Esophagus muscularis mucosa (tissue), 4 donors: ENCODE results near the gene ANXA7. TPM values are rescaled to one million over a fixed set of nuclear protein-coding genes. Genes with fewer than 3 reads are reported as not detected.
"Not testable (repeated sequence)": the region's sequence is repeated elsewhere in the genome, so short reads cannot be mapped to it uniquely, and the experiment has no call there.

ENCODE experiments used
- DNase-seq: peaks from one replicate; pipeline ENCODE4 v3.0.0-alpha.2; 2017; ENCODE audit errors: extremely low spot score
- H3K27ac ChIP-seq, 4 donors: fragments of 200-600 bp; sonication (generic); replicated peaks in 1 of 4; 1 replicate in 3 of 4; 2 replicates in 1 of 4; pipeline ENCODE4 v1.5.1; 2016 to 2019; ENCODE audit warnings: mild to moderate bottlenecking in 1 of 4
- H3K27me3 ChIP-seq, 4 donors: fragments of 200-600 bp; sonication (generic); one replicate each; pipeline versions ENCODE4 v1.5.1 to v1.6.0; 2016 to 2019
- H3K36me3 ChIP-seq, 4 donors: fragments of 200-600 bp; sonication (generic); one replicate each; pipeline ENCODE4 v1.5.1; 2016 to 2019
- H3K4me1 ChIP-seq, 4 donors: fragments of 200-600 bp; sonication (generic); one replicate each; pipeline ENCODE4 v1.5.1; 2016 to 2019
- H3K4me3 ChIP-seq, 4 donors: fragments of 200-600 bp; sonication (generic); 1 replicate in 2 of 4; 2 replicates in 2 of 4; pipeline ENCODE4 v1.5.1; 2016 to 2019; ENCODE audit warnings: mild to moderate bottlenecking in 4 of 4, moderate library complexity in 1 of 4
- H3K9me3 ChIP-seq, 4 donors: fragments of 200-600 bp; sonication (generic); 1 replicate in 3 of 4; 2 replicates in 1 of 4; pipeline ENCODE4 v1.5.1; 2016 to 2019
- CTCF ChIP-seq, 3 experiments: fragments of 200-600 bp in 2 of 3; fragments of 450-650 bp in 1 of 3; sonication (generic) in 2 of 3; IDR thresholded peaks; one replicate each; pipeline ENCODE4 v1.5.1; 2017 to 2019; ENCODE audit warnings: antibody characterized with exemption in 3 of 3, mild to moderate bottlenecking in 2 of 3, moderate library complexity in 1 of 3
- EP300 ChIP-seq: sonication (generic); formaldehyde crosslinking; IDR thresholded peaks from one replicate; pipeline ENCODE4 v1.6.1; 2017; ENCODE audit warnings: antibody characterized with exemption
- POLR2A ChIP-seq: fragments of 450-650 bp; IDR thresholded peaks from one replicate; pipeline ENCODE4 v1.6.1; 2017; ENCODE audit warnings: antibody characterized with exemption, moderate library complexity, mild to moderate bottlenecking, low read depth
- POLR2AphosphoS5 ChIP-seq, 2 donors: sonication (generic); formaldehyde crosslinking; IDR thresholded peaks; one replicate each; pipeline ENCODE4 v1.6.1; 2017; ENCODE audit warnings: antibody characterized with exemption in 2 of 2
- WGBS: methylation state at CpG from one replicate; pipeline ENCODE4 v1.1.5; 2018; 5-methylcytosine and 5-hydroxymethylcytosine counted together
- intact Hi-C: fragments of 100-400 bp; cut with DNase I; formaldehyde crosslinking; loops from one replicate; pipeline ENCODE4 v1.15.1; 2023
- total RNA-seq, 4 donors: library from RNA; depleted of rRNA; stranded (reverse); fragments of >200 nt; gene quantifications; one replicate each; pipeline versions ENCODE4 v1.1.0 to v1.2.1, GENCODE V29; 2016

The ANXA7 gene
- total RNA-seq, 4 donors from 2014 or later: 105 to 135 (median 128) TPM

- no peaks in the 10 kb centered on the region for H3K9me3 ChIP-seq
- H3K27ac ChIP-seq: no peak overlapping the region
- WGBS: 98% methylated on average over 6 of the region's 6 CpGs
- H3K4me3 ChIP-seq: no peak overlapping the region
- DNase-seq: no peak
- TF ChIP-seq POLR2AphosphoS5 (IDR thresholded peaks at IDR 0.05) (no peak), CTCF (IDR thresholded peaks at IDR 0.05) (no peak), POLR2A (no peak), EP300 (no peak)
- intact Hi-C loops: no loop called here
- no peaks in the 10 kb centered on the region for H3K27me3 ChIP-seq
- H3K4me1 ChIP-seq: peaks cover 0 to 14% (median 0%) of the 10 kb centered on the region in 4 donors
- peaks cover 34 to 62% (median 43%) of the 10 kb centered on the region in 4 donors for H3K36me3 ChIP-seq
Measured at GRCh38 chr10:73398024-73398423, 15.8 kb downstream of the ANXA7 start.

DNA sequence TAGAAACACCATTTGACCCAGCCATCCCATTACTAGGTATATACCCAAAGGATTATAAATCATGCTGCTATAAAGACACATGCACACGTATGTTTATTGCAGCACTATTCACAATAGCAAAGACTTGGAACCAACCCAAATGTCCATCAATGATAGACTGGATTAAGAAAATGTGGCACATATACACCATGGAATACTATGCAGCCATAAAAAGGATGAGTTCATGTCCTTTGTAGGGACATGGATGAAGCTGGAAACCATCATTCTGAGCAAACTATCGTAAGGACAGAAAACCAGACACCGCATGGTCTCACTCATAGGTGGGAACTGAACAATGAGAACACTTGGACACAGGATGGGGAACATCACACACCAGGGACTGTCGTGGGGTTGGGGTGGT, 19.5 kb downstream of the ANXA7 start:
- H3K36me3 ChIP-seq: peaks cover 49 to 78% (median 55%) of the 10 kb centered on the region in 4 donors
- H3K4me3 ChIP-seq, H3K27me3 ChIP-seq, H3K27ac ChIP-seq, H3K4me1 ChIP-seq, H3K9me3 ChIP-seq, DNase-seq, intact Hi-C loops: not testable (repeated sequence)
- WGBS: 100% methylated on average over 3 of the region's 4 CpGs

DNA sequence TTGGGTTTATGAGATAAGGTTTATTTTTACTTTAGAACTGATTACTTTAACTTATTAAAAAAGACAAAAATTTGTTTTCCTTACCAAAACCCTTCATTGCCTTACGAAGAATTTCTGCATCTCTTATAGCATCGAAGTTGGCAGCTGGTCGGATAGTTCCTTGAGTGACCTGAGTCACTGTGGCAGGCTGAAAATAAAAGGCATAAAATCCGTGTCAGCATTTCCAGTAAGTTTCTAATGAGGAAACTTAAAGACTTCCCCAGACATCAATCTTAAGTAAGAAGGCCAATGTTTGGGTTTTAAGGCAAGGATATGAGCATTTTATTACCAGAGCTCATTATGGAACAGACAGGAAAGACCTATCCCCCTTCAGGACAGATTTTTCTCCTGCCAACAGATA, 25.6 kb downstream of the ANXA7 start:
- WGBS: 83% methylated on average over 4 of the region's 4 CpGs
- no peak overlapping the region for H3K27ac ChIP-seq
- H3K36me3 ChIP-seq: peaks cover 42 to 82% (median 68%) of the 10 kb centered on the region in 4 donors
- H3K4me1 ChIP-seq: no peaks in the 10 kb centered on the region
- no peaks in the 10 kb centered on the region for H3K9me3 ChIP-seq
- intact Hi-C loops: no loop called here
- DNase-seq: no peak
- TF ChIP-seq POLR2AphosphoS5 (IDR thresholded peaks at IDR 0.05) (no peak), CTCF (IDR thresholded peaks at IDR 0.05) (no peak), POLR2A (no peak), EP300 (no peak)
- no peak overlapping the region for H3K4me3 ChIP-seq
- H3K27me3 ChIP-seq: no peaks in the 10 kb centered on the region

- Histone ChIP-seq H3K36me3 (peaks cover 56 to 89% (median 82%) of the 10 kb centered on the region in 4 donors), H3K27me3 (no peaks in the 10 kb centered on the region), H3K9me3 (no peaks in the 10 kb centered on the region), H3K4me1 (no peaks in the 10 kb centered on the region), H3K4me3 (no peak overlapping the region), H3K27ac (no peak overlapping the region)
- TF ChIP-seq POLR2AphosphoS5 (IDR thresholded peaks at IDR 0.05) (no peak), CTCF (IDR thresholded peaks at IDR 0.05) (no peak), POLR2A (no peak), EP300 (no peak)
- intact Hi-C loops: no loop called here
- DNase-seq: no peak
- WGBS: 96% methylated on average over 7 of the region's 7 CpGs
Measured at GRCh38 chr10:73386583-73386982, 27.3 kb downstream of the ANXA7 start.

DNA sequence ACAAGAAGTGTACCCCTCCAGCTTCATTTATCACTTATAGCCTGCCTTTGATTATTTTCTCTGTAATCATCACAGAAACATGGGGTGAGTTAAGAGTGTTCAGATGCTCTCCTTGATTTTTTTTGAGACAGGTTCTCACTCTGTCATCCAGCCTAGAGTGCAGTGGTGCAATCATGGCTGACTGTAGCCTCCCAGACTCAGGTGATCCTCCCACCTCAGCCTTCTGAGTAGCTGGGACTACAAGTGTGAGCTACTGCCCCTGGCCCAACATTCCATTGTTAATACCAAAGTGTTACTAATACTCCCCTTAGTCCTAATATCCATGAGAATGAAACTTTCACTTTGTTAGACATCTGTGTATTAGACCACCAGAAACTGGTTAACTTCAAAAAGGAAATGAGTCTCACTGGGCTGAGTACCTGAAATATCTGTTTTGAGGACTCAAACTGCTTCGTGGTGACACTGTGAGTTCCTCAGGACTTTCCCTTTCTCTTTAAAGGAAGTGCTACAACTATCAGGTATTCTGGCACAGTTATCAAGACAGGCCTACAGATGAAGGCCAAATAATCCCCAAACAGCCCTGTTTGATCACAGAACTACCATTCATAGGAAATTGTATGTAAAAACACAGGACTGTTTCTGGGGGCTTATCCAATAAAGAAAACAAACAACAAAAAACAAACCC, 34.7 kb downstream of the ANXA7 start:
- no peaks in the 10 kb centered on the region for H3K27me3 ChIP-seq
- H3K4me3 ChIP-seq: no peak overlapping the region
- intact Hi-C loops: no loop called here
- WGBS: 89% methylated on average over 1 of the region's 1 CpG
- H3K9me3 ChIP-seq: no peaks in the 10 kb centered on the region
- H3K27ac ChIP-seq: no peak overlapping the region
- no peaks in the 10 kb centered on the region for H3K4me1 ChIP-seq
- TF ChIP-seq CTCF (IDR thresholded peaks at IDR 0.05): no peak
- TF ChIP-seq EP300: no peak
- TF ChIP-seq POLR2A: no peak
- no peak for TF ChIP-seq POLR2AphosphoS5 (IDR thresholded peaks at IDR 0.05)
- peaks cover 55 to 100% (median 96%) of the 10 kb centered on the region in 4 donors for H3K36me3 ChIP-seq
- DNase-seq: no peak
